ENCODE results near the gene OSER1. TPM values are rescaled to one million over a fixed set of nuclear protein-coding genes. Genes with fewer than 3 reads are reported as not detected.
"Not testable (repeated sequence)": the region's sequence is repeated elsewhere in the genome, so short reads cannot be mapped to it uniquely, and the experiment has no call there.

The OSER1 gene
- total RNA-seq, 1 experiment from 2014 or later = 32.0 TPM

DNA sequence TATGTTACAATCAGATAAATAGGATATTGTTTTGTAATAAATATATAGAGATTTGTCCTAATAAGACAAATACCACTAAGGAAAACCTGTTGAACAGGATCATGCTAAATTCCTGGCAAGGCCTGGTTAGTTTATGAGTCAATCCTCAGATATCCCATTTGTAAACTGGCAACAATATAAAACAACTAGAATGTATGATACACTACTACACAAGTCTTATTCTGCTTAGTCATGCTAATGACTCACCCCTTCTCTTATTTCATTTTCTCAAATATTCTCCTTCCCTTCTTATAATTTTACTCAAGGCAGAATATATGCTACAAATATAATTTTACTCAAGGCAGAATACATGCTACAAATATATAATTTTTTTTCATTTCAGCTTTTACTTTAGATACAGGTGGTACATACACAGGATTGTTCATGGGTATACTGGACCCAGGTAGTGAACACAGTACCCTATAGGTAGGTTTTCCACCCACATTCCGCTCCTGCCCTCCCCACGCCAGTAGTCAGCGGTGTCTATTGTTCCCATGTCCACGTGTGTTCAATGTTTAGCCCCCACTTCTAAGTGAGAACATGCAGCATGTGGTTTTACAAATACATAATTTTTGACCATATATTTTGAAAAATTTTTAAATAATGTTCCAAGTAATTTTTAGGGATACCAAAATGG is 6.3 kb downstream of the OSER1 start:
- peak; percentile 84 for DNase-seq (ENCODE audit: extremely low read depth, low read depth)

DNA sequence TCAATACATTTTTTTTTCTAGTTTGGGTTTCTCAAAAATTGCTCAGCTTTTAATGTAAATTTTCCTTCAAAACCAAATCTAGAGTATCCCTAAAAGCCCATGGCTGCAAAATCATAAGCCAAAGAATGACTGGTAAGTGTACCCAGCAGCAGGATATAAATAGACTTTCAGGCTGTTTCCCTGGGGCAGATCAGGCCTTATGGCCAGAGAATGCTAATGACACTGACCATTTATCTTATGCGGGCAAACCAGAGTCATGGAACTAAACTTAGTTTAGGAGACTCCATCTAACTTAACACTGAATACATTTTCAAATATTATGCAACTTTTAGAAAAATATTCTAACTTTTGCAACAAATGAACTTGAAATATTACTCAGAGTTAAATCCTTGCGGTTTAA is 7.4 kb downstream of the OSER1 start:
- DNase-seq (ENCODE audit: extremely low read depth, low read depth) = no peak

DNA sequence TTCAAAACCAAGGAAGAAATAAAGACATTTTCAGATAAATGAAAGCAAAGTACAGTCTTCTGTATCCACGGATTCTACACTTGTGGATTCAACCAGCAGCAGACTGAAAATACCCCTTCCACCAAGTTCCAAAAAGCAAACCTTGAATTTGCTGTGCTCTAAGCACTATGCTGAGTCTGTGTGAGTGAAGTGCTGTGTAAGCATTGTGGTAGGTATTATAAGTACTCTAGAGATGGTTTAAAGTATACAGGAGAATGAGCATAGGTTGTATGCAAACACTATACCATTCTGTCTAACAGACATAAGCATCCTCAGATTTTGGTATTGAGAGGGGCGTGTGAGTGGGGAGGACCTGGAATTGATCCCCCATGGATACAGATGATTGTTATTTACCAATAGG is 9.6 kb downstream of the OSER1 start:
- DNase-seq (ENCODE audit: extremely low read depth, low read depth) = no peak

DNA sequence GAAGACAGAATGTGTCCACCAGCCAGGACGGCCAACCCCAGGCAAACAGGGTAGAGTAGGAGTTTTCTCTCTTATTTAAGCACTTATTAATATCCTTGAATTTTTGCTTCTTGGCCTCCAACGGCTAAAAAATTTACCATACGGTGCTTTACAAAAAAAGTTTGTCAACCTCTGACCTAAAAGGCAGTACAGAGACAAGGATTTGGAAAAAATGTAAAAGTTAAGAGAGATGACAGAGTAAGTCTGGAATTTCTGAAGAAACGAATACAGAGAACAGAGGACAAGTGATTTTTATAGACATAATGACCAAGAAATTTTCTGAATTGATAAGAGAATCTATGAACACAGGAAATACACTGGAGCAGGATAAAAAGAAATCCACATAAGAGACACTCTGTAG is 10.2 kb downstream of the OSER1 start:
- DNase-seq (ENCODE audit: extremely low read depth, low read depth) = no peak

DNA sequence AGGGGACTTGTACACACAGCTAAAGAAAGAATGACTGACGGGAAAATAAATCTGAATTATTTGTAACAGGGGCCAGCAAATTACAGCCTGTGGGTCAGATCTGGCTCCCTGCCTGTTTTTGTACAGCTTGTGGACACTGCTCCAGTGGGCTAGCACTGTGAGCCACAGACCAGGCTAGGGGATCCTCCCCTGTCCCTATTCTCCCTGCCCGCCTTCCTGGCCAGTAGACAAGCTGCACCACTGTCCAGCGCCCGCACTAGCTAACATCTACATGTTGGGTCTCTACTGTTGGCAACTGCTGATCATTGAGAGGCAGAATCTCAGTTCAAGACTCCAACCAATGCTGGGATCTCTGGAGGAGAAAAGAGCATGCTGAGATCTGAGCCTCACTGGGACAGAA is 10.7 kb downstream of the OSER1 start:
- DNase-seq (ENCODE audit: extremely low read depth, low read depth) = no peak

DNA sequence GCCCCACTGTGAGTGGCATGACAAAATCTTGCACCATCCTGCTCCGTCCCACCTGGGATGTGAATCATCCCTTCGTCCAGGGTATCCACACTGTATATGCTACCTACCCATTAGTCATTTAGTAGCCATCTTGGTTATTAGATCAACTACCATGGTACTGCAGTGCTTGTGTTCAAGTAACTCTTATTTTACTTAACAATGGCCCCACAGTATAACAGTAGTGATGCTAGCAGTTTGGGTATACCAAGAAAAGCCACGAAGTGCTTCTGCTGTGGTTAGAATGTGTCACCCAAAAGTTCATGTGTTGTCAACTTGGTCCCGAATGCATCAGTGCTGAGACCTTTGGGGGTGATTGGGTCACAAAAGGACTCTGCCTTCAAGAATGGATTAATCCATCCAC is 11.7 kb downstream of the OSER1 start:
- no peak for DNase-seq (ENCODE audit: extremely low read depth, low read depth)

DNA sequence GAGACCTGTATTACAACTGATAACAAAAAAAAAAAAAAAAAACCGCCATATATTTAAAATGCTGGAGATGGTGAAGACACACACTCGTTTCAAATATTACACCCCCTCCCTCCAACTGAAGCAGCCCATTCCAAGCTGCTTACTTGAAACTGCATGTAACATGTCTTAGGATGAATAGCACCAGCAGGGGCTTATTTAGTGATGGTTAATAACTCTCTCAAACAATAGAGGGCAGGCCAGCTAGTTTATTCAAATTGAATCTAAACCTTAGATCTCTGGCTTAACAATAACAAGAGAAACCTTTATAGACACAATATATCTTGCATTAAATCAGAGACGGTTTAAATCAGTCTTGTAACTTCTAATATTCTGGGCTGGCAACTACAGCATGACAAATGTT is 14.3 kb downstream of the OSER1 start:
- DNase-seq (ENCODE audit: extremely low read depth, low read depth) = no peak

DNA sequence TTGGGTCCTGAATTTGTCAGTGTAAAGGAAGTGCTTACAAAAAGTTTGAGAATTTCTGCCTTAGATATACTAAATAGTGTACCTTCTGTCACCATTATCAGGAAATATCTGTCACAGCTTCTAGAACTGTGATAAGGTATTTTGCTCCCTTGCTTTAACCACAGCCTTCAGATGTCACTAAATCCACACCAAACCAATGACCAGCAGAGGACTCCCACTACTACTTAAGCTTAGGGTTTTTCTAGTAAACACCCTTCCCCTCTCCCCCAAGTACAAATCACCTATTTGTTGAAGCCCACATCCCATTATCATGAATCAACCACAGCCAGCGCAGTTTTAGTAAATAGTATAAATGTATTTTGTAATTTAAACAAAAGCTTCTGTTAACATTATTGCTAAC is 15.0 kb downstream of the OSER1 start:
- DNase-seq (ENCODE audit: extremely low read depth, low read depth) = no peak

DNA sequence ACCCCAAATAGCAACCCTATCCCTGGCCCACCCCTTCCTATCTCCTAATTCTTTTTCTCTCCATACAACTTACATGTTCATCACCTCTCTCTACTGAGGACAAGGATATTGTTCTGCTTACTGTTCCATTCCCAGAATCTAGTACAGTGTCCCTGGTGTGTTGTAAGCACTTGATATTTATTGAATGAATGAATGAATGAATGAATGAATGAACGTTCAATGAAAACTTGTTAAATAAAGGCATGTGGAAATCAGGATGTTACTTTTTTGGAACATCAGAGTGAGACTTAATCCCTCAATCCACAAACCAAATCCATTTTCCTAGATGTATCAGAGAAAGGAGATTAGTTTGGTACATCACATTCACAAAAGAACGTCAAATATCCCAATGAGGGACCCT is 16.8 kb downstream of the OSER1 start:
- no peak for DNase-seq (ENCODE audit: extremely low read depth, low read depth)

DNA sequence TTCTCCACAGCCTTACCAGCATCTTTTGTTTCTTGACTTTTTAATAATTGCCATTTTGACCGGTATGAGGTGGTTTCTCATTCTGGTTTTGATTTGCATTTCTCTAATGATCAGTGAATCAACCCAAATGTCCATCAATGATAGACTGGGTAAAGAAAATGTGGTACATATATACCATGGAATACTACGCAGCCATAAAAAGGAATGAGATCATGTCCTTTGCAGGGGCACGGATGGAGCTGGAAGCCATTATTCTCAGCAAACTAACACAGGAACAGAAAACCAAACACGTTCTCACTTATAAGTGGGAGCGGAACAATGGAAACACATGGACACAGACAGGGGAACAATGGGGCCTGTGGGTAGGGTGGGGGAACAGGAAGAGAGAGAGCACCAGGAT is 18.9 kb downstream of the OSER1 start:
- not testable (repeated sequence) for DNase-seq (ENCODE audit: extremely low read depth, low read depth)

DNA sequence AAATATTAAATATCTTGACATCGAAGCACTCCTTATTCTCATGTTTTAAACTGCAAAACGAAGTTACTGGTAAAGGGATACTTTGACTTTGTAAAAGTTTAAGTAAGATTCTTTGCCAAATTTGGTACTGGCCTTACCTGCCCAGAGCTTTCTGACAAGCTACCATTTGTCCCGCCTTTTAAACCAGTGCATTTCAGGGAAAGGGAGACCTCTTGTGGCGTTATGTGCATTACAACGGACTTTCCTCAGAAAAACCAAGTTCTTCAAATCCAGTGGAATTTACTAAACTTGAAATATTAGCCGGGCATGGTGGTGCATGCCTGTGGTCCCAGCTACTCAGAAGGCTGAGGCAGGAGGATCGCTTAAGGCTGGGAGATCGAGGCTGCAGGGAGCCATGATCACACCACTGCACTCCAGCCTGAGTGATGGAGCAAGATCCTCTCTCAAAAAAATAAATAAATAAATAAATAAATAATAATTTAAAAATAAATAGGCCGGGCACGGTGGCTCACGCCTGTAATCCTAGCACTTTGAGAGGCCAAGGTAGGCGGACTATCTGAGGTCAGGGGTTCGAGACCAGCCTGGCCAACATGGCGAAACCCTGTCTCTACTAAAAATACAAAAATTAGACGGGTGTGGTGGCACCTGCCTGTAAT is 20.2 kb downstream of the OSER1 start:
- DNase-seq (ENCODE audit: extremely low read depth, low read depth) = peak; percentile 64

DNA sequence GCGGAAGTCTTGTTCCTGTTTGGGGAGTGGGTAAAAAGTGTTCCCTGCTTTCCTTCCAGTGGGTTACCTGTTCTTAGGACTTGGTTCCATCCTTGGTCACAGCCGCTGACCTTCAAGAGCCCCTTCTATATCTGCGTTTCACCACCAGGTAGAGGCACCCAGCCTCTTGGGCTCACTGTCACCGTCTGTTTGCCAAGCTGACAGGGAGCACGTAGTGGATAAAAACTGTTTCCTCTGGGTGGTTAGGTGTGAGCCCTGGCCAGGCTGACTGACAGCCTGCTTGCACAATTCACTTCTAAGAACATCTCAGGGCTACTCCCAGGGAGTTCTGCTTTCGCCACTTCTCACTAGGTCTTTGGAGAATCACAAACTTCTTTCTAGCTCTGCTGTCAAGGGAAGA is 21.8 kb downstream of the OSER1 start:
- no peak for DNase-seq (ENCODE audit: extremely low read depth, low read depth)

DNA sequence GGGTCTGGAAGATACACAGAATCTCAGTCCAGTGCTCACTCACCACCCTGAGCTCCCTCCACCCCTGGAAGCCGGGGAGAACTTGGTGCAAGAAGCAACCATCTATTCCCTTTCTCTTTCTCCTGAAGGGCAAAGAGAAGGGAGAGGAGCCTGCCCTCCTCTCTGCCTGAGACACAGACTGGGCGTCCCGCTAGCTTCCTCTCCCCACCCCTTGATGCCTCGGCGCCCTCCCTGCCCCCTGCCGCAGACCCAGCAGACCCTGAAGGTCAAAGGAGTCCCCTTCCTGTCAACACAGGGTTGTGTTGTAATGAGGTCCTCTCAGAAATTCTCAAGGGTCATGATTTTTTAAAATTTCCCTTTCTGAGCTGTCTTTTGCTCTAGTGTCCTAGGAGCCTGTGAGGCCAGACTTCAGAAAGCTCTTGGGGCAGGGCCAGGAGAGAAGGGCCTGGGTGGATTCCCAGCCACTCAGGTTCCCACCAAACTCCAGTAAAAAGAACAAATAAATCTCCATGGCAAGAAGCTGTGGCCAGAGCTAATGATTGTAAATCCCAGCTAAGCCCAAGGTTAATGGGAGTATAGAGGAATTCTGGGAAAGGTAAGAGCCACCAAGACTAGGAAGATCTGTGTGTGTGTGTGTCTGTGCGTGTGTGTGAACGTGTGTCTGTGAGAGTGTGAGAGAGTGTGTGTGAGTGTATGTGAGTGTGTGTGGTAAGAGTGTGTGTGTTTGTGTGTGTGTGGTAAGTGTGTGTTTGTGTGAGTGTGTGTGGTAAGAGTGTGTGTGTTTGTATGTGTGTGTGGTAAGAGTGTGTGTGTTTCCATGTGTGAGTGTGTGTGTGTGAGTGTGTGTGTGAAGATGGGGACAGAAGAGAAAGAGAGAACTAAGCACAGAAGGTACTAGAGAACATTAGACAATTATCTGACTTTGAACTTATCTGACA is 22.5 kb downstream of the OSER1 start:
- no peak for DNase-seq (ENCODE audit: extremely low read depth, low read depth)

DNA sequence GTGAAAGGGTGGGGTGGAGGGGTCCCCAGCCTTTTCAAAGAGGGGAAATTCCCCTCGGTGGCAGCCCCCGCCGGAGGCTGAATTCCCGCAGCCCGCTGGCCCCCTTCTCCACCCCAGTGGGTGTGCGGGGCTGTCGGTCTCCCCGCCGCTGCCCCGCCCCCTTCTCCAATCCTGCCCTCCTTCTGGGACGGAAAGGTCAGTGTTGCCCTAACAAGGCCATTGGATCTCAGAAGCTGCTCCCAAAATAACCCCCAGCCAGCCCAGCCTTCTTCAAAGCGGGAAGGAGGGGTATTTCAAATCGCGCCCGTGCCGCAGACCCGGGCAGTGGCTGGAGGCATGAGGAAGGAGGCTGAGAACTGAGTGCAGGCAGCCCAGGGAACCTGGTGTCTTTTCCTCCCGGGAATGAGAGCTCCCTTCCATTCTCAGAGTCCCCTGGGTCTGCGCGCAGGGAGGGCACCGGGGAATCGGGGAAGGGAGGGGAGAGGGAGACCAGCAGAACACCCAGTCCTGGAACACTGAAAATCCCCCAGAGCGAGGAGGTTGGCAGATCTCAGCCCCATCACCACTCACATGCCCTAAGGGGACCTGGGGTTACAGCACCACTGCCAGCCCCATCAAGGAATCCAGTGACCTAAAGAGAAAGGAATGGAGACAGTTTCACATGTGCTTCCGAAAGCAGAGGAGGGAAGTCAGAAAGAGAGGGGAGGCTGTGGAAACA is 23.4 kb downstream of the OSER1 start, which contains the start of gene JPH2:
TSS of gene JPH2 (minus strand) at position 135 of the 718 bp plus-strand sequence. CDS start 483 bp downstream, outside the sequence.
- peak; percentile 70 for DNase-seq (ENCODE audit: extremely low read depth, low read depth)

DNA sequence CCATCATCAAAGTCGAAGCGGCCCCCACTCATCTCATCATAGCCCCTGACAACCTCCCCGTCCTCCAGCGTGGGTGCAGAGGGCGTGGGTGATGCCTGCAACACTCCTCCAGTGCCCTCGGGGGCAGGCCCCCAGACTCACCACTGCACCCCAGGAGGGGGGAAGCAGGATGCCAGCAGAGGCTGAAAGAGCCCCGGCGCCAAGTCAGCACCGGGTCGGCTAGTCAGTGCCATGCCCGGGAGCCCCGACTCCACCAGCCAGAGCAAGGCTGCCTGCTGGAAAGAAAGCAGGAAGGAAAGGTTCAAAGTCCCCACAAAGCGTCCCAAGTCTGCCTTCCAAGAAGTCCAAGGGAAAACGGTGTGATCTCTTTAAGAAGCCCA is 23.9 kb downstream of the OSER1 start:
- DNase-seq (ENCODE audit: extremely low read depth, low read depth) = no peak

DNA sequence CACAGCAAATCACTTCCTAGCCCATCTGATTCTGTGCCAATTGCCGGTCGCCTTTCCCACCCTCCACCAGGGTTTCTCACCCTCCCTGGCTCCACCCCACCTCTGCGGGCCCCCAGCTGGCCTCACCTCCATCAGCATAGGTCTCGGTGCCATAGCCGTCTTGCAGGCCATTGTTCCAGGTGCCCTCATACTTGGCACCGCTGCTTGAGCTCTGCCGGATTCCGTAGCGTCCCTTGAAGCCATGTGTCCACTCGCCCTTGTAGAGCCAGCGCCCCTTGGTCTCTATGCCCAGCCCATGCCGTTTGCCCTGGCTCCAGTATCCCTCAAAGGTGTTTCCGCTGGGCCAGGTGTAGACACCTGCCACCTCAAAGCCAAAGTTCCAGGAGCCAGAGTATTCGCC is 24.4 kb downstream of the OSER1 start:
- DNase-seq (ENCODE audit: extremely low read depth, low read depth) = no peak

DNA sequence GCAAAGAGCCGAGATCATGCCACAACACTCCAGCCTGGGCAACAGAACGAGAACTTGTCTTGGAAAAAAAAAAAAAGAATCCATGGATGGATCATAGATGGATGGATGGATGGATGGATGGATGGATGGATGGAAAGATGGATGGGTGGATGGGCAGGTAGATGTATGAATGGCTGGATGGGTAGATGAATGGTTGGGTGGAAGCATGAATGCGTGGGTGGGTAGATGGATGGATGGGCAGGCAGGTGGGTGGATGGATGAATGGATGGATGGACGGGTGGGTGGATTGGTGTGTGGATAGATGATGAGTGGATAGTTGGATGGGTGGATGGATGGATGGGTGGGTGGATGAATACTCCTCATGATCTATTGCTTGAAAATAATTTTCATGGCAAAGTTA is 25.0 kb downstream of the OSER1 start:
- no peak for DNase-seq (ENCODE audit: extremely low read depth, low read depth)

DNA sequence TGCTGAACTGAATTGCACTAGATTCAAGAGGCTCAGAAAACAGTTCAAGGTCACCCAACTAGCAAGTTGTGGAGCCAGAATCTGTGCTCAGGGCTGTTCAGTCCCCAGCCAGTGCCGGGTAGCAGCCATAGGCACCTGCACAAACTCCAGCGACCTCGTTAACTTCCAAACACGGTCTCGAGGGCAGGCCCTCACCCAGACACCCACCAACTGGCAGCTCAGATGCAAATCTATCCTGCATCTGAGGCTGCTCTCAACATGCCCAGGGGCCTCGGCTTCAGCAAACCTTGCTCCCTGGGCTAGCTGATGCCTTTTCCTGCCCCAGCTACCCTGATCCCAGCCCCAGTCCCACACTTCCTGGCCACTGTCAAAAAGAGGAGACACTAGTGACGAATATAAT is 27.3 kb downstream of the OSER1 start:
- DNase-seq (ENCODE audit: extremely low read depth, low read depth) = no peak

DNA sequence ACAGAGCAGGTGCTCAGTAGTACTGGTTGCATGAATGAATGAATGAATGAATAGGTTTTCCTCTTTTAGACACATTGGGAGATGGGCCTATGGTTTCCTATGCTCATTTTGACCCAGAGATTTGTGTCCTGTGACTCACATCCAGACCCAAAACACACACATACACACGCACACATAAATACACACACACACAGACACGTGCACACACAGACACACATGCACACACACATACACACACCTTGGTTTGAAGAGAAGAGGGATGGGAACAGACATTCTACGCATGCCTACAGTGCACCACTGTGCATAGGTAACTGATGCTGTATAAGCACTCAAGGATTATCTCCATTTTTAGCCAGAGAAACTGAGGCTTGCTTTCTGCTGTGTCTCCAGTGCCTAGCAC is 27.7 kb downstream of the OSER1 start:
- no peak for DNase-seq (ENCODE audit: extremely low read depth, low read depth)

DNA sequence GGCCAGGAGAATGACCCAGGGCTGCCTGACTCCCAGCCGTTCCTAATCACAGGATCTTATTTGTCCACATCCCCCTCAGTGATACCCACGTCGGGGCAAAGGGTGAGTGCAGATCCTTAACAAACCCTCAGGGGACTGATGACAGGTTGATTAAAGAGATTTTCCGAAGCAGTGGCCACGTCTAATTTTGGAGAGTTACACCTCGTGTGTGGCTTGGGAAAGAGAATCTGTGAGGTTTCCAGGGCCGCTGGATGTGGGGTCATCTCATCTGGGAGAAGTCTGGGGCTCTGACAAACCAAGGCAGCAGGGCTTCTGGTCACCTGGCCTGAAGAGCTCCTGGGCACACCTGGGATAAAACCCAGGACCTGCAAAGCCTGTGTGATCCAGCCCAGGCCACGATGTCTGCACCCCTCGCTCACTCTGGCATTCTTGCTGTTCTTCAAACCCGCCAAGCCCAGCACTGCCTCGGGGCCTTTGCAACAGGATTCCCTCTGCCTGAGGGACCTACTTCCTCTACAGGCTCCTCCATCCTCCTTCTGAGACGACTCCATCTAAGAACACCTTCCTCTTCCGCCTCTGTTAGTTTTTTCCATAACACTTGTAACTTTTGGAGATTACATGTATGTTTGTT is 28.3 kb downstream of the OSER1 start:
- DNase-seq (ENCODE audit: extremely low read depth, low read depth) = no peak
